GM21717 (cell line): ENCODE data around the gene SPATS2.
"Not testable (repeated sequence)": the region's sequence is repeated elsewhere in the genome, so short reads cannot be mapped to it uniquely, and the experiment has no call there.

Experiments
- ATAC-seq: cut with Tn5 transposase; IDR thresholded peaks from one replicate; pipeline ENCODE4 v1.9.1; 2021; ENCODE audit warnings: mild to moderate bottlenecking, moderate library complexity; ENCODE audit not compliant: unreplicated experiment

SPATS2 gene

GRCh38 chr12:49509681-49510080, 142.4 kb downstream of the SPATS2 start:
- ATAC-seq: not testable (repeated sequence)

- no peak for ATAC-seq
Measured at GRCh38 chr12:49511410-49511809, 144.1 kb downstream of the SPATS2 start.

- ATAC-seq: no peak
Measured at GRCh38 chr12:49512546-49512945, 145.3 kb downstream of the SPATS2 start.

GRCh38 chr12:49515266-49515665, 148.0 kb downstream of the SPATS2 start:
- ATAC-seq: no peak

GRCh38 chr12:49518914-49519573, 151.8 kb downstream of the SPATS2 start:
- ATAC-seq: no peak

GRCh38 chr12:49519574-49519936, 152.3 kb downstream of the SPATS2 start:
- no peak for ATAC-seq

GRCh38 chr12:49521389-49521788, 154.1 kb downstream of the SPATS2 start:
- no peak for ATAC-seq

- ATAC-seq: no peak
Measured at GRCh38 chr12:49524660-49525324, 157.5 kb downstream of the SPATS2 start.

- no peak for ATAC-seq
Measured at GRCh38 chr12:49525942-49526341, 158.7 kb downstream of the SPATS2 start.

- ATAC-seq: no peak
Measured at GRCh38 chr12:49527361-49528130, 160.3 kb downstream of the SPATS2 start.

- no peak for ATAC-seq
Measured at GRCh38 chr12:49529414-49529813, 162.2 kb downstream of the SPATS2 start.

- ATAC-seq: no peak
Measured at GRCh38 chr12:49531745-49532144, 164.5 kb downstream of the SPATS2 start.

- ATAC-seq: no peak
Measured at GRCh38 chr12:49533331-49533730, 166.1 kb downstream of the SPATS2 start.

GRCh38 chr12:49534122-49534521, 166.9 kb downstream of the SPATS2 start:
- not testable (repeated sequence) for ATAC-seq

- ATAC-seq: no peak
Measured at GRCh38 chr12:49534731-49535278, 167.5 kb downstream of the SPATS2 start.

- no peak for ATAC-seq
Measured at GRCh38 chr12:49535921-49536525, 168.8 kb downstream of the SPATS2 start.

- no peak for ATAC-seq
Measured at GRCh38 chr12:49536526-49537071, 169.3 kb downstream of the SPATS2 start.

- no peak for ATAC-seq
Measured at GRCh38 chr12:49537231-49537751, 170.0 kb downstream of the SPATS2 start.

GRCh38 chr12:49537752-49538509, 170.7 kb downstream of the SPATS2 start:
- ATAC-seq: no peak
